ENCODE measurements around the gene OR51B6. TPM values are rescaled to one million over a fixed set of nuclear protein-coding genes. Genes with fewer than 3 reads are reported as not detected.
"Not testable (repeated sequence)": the region's sequence is repeated elsewhere in the genome, so short reads cannot be mapped to it uniquely, and the experiment has no call there.

Gene OR51B6
- total RNA-seq, 4 donors from 2014 or later: not detected

- TF ChIP-seq POLR2AphosphoS5 (IDR thresholded peaks at IDR 0.05) (no peak), EP300 (IDR thresholded peaks at IDR 0.05) (no peak), POLR2A (IDR thresholded peaks at IDR 0.05; ENCODE audit: low read depth) (no peak), CTCF (IDR thresholded peaks at IDR 0.05) (no peak)
- no peaks in the 10 kb centered on the region for H3K9me3 ChIP-seq
- intact Hi-C loops (cut with DNase I): no loop called here
- no peaks in the 10 kb centered on the region for H3K4me1 ChIP-seq
- H3K36me3 ChIP-seq: no peaks in the 10 kb centered on the region
- no peak overlapping the region for H3K4me3 ChIP-seq
- no peak overlapping the region for H3K27ac ChIP-seq (replicated peaks in 1 of 4)
- DNase-seq (ENCODE audit: extremely low spot score): no peak
- WGBS: 39% methylated on average over 3 of the region's 3 CpGs
- no peaks in the 10 kb centered on the region for H3K27me3 ChIP-seq
These were observed 2.6 kb upstream of the OR51B6 start for GRCh38 chr11:5348551-5349194.

- 21% methylated on average over 1 of the region's 1 CpG for WGBS
- no peak overlapping the region for H3K4me3 ChIP-seq
- no peaks in the 10 kb centered on the region for H3K27me3 ChIP-seq
- no peaks in the 10 kb centered on the region for H3K4me1 ChIP-seq
- DNase-seq (ENCODE audit: extremely low spot score): no peak
- intact Hi-C loops (cut with DNase I): no loop called here
- no peaks in the 10 kb centered on the region for H3K9me3 ChIP-seq
- H3K36me3 ChIP-seq: no peaks in the 10 kb centered on the region
- H3K27ac ChIP-seq (replicated peaks in 1 of 4): no peak overlapping the region
- TF ChIP-seq CTCF (IDR thresholded peaks at IDR 0.05): no peak
- no peak for TF ChIP-seq EP300 (IDR thresholded peaks at IDR 0.05)
- TF ChIP-seq POLR2AphosphoS5 (IDR thresholded peaks at IDR 0.05): no peak
- no peak for TF ChIP-seq POLR2A (IDR thresholded peaks at IDR 0.05; ENCODE audit: low read depth)
These were observed 1.8 kb upstream of the OR51B6 start for GRCh38 chr11:5349550-5349949.

- H3K4me3 ChIP-seq; H3K4me1 ChIP-seq; DNase-seq (ENCODE audit: extremely low spot score); H3K9me3 ChIP-seq; H3K27me3 ChIP-seq; H3K36me3 ChIP-seq; H3K27ac ChIP-seq (replicated peaks in 1 of 4); intact Hi-C loops (cut with DNase I): not testable (repeated sequence)
- WGBS: 82% methylated on average over 5 of the region's 5 CpGs
These were observed 4.7 kb downstream of the OR51B6 start for GRCh38 chr11:5356031-5356430.

- no peaks in the 10 kb centered on the region for H3K27me3 ChIP-seq
- H3K4me3 ChIP-seq: no peak overlapping the region
- no peaks in the 10 kb centered on the region for H3K9me3 ChIP-seq
- intact Hi-C loops (cut with DNase I): no loop called here
- DNase-seq (ENCODE audit: extremely low spot score): no peak
- H3K36me3 ChIP-seq: no peaks in the 10 kb centered on the region
- H3K27ac ChIP-seq (replicated peaks in 1 of 4): no peak overlapping the region
- TF ChIP-seq CTCF (IDR thresholded peaks at IDR 0.05) (no peak), EP300 (IDR thresholded peaks at IDR 0.05) (no peak), POLR2AphosphoS5 (IDR thresholded peaks at IDR 0.05) (no peak), POLR2A (IDR thresholded peaks at IDR 0.05; ENCODE audit: low read depth) (no peak)
- no peaks in the 10 kb centered on the region for H3K4me1 ChIP-seq
- 77% methylated on average over 3 of the region's 3 CpGs for WGBS
These were observed 10.8 kb downstream of the OR51B6 start for GRCh38 chr11:5362017-5362625.

- H3K4me1 ChIP-seq: no peaks in the 10 kb centered on the region
- 85% methylated on average over 1 of the region's 1 CpG for WGBS
- intact Hi-C loops (cut with DNase I): no loop called here
- no peak for DNase-seq (ENCODE audit: extremely low spot score)
- no peak for TF ChIP-seq POLR2AphosphoS5 (IDR thresholded peaks at IDR 0.05)
- no peak for TF ChIP-seq CTCF (IDR thresholded peaks at IDR 0.05)
- no peak for TF ChIP-seq POLR2A (IDR thresholded peaks at IDR 0.05; ENCODE audit: low read depth)
- no peak for TF ChIP-seq EP300 (IDR thresholded peaks at IDR 0.05)
- H3K4me3 ChIP-seq: no peak overlapping the region
- no peaks in the 10 kb centered on the region for H3K27me3 ChIP-seq
- H3K27ac ChIP-seq (replicated peaks in 1 of 4): no peak overlapping the region
- no peaks in the 10 kb centered on the region for H3K36me3 ChIP-seq
- H3K9me3 ChIP-seq: no peaks in the 10 kb centered on the region
These were observed 12.4 kb downstream of the OR51B6 start for GRCh38 chr11:5363679-5364078.

All from esophagus muscularis mucosa (tissue), 4 donors.